NB4 (cell line): ENCODE results near the gene TRNAU1AP.
"Not testable (repeated sequence)": the region's sequence is repeated elsewhere in the genome, so short reads cannot be mapped to it uniquely, and the experiment has no call there.

Experiments used
- DNase-seq: peaks from one replicate; pipeline ENCODE4 v3.0.0; 2010; ENCODE audit warnings: low read depth
- H3K4me3 ChIP-seq: one replicate; pipeline ENCODE4 v1.5.1; 2011; ENCODE audit warnings: mild to moderate bottlenecking, low read depth, low read length, moderate library complexity
- MYC ChIP-seq: IDR thresholded peaks from 2 replicates; pipeline ENCODE4 v1.6.1; 2011; ENCODE audit warnings: low read depth, low read length
- POLR2A ChIP-seq: IDR thresholded peaks from 2 replicates; pipeline ENCODE4 v1.6.1; 2011; ENCODE audit warnings: mild to moderate bottlenecking; ENCODE audit not compliant: insufficient read length; ENCODE audit errors: extremely low read depth
- TF ChIP-seq, protein P1 (sequence below): IDR thresholded peaks from one replicate; pipeline ENCODE4 v1.5.1; 2012; ENCODE audit warnings: low read depth, low read length
- TF ChIP-seq, protein P2 (sequence below): IDR thresholded peaks from 2 replicates; pipeline ENCODE4 v1.6.1; 2011; ENCODE audit warnings: low read depth, low read length

Gene TRNAU1AP

DNA sequence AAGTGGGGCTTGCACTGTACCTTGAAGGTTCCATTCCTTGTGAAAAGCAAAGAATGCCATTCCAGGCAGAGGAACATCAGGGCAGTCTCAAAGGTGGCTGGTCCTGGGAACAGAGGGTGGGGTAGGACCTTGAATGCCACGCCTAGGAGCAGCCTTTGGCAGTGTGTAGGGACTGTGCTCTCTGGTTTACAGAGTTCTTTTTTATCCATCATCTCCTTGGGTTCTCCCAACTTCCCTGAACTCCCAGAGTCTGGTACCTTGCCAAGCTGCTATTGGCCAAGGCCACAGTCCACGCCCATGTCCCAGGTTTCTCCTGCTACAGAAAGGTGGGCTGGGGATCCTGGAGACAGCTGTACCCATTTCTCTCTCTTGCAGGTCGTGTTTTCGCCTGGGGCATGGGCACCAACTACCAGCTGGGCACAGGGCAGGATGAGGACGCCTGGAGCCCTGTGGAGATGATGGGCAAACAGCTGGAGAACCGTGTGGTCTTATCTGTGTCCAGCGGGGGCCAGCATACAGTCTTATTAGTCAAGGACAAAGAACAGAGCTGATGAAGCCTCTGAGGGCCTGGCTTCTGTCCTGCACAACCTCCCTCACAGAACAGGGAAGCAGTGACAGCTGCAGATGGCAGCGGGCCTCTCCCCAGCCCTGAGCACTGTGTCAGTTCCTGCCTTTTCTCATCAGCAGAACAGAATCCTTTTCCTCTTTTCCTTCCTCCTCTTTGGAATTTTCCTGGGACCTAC is 15.3 kb upstream of the TRNAU1AP start:
- no peak overlapping the region for H3K4me3 ChIP-seq
- DNase-seq: no peak
- TF ChIP-seq, protein P1, sequence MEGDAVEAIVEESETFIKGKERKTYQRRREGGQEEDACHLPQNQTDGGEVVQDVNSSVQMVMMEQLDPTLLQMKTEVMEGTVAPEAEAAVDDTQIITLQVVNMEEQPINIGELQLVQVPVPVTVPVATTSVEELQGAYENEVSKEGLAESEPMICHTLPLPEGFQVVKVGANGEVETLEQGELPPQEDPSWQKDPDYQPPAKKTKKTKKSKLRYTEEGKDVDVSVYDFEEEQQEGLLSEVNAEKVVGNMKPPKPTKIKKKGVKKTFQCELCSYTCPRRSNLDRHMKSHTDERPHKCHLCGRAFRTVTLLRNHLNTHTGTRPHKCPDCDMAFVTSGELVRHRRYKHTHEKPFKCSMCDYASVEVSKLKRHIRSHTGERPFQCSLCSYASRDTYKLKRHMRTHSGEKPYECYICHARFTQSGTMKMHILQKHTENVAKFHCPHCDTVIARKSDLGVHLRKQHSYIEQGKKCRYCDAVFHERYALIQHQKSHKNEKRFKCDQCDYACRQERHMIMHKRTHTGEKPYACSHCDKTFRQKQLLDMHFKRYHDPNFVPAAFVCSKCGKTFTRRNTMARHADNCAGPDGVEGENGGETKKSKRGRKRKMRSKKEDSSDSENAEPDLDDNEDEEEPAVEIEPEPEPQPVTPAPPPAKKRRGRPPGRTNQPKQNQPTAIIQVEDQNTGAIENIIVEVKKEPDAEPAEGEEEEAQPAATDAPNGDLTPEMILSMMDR: no peak
- TF ChIP-seq, protein P2, sequence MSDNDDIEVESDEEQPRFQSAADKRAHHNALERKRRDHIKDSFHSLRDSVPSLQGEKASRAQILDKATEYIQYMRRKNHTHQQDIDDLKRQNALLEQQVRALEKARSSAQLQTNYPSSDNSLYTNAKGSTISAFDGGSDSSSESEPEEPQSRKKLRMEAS: no peak
- TF ChIP-seq MYC: no peak
- no peak for TF ChIP-seq POLR2A

- no peak for DNase-seq
- H3K4me3 ChIP-seq: no peak overlapping the region
- no peak for TF ChIP-seq MYC
- TF ChIP-seq, protein P2: no peak
- TF ChIP-seq, protein P1: no peak
- TF ChIP-seq POLR2A: no peak
Observed at GRCh38 chr1:28538286-28538685, 14.6 kb upstream of the TRNAU1AP start.

GRCh38 chr1:28540651-28541050 is 12.2 kb upstream of the TRNAU1AP start:
- no peak overlapping the region for H3K4me3 ChIP-seq
- TF ChIP-seq MYC (no peak), POLR2A (no peak)
- TF ChIP-seq, protein P1: no peak
- TF ChIP-seq, protein P2: no peak
- no peak for DNase-seq

DNA sequence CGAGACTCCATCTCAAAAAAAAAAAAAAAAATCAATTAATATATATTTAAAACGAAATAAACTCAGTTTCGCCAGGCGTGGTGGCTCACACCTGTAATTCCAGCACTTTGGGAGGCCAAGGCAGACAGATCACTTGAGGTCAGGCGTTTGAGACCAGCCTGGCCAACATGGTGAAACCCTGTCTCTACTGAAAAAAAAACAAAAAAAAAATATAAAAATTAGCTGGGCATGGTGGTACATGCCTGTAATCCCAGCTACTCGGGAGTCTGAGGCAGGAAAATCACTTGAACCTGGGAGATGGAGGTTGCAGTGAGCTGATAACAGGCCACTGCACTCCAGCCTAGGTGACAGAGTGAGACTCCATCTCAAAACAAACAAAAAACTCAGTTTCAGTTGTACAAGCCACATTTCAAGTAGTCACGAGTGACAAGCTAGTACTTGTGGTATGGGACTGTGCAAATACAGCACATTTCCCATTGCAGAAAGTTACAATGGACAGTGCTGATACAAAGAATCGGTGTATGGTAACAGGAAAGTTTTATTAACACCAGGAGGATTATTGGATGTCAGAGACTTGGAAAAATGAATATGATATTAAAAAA is 11.4 kb upstream of the TRNAU1AP start:
- not testable (repeated sequence) for DNase-seq, H3K4me3 ChIP-seq

DNA sequence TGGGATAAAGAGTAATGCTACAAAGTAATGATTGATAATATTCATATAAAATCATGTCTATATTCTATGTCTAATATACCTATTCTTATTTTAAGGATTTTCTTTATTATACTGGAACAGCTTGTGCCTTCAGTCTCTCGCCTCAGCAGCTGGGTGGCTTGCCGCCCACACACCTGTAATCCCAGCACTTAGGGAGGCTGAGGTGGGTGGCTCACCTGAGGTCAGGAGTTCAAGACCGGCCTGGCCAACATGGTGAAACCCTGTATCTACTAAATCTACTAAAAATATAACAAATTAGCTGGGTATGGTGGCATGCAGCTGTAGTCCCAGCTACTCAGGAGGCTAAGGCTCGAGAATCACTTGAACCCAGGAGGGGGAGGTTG is 7.6 kb upstream of the TRNAU1AP start:
- TF ChIP-seq POLR2A (no peak), MYC (no peak)
- TF ChIP-seq, protein P2: no peak
- TF ChIP-seq, protein P1: no peak
- no peak for DNase-seq
- H3K4me3 ChIP-seq: no peak overlapping the region

DNA sequence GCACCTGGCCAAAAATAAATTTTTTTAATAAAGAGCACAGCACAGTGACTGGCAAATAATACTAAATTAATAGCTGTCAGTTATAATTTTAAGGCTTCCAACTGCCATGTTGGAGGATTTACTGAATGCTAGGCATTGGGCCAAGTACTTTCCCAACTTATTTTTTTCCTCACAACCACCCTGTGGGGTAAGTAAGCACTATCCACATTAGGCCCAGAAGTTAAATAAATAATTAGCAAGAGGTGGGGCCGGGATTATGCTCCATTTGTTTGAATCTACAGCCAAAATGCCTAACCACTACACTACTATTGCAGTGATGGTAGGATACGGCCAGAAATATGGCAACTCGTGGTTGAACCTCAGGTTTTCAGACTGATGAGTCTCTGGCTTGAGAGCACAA is 4.6 kb upstream of the TRNAU1AP start:
- TF ChIP-seq MYC (no peak), POLR2A (no peak)
- TF ChIP-seq, protein P2: no peak
- TF ChIP-seq, protein P1: no peak
- H3K4me3 ChIP-seq: no peak overlapping the region
- DNase-seq: no peak
